Measurements from ENCODE around the gene EZH2. TPM values are rescaled to one million over a fixed set of nuclear protein-coding genes. Genes with fewer than 3 reads are reported as not detected.

EZH2 gene
- total and polyA plus RNA-seq, 2 donors, result 2.1 to 20.0 TPM

- WGBS, result 62% methylated on average over 8 of the region's 8 CpGs
- DNase-seq (ENCODE audit: extremely low spot score), result no peak
- H3K4me3 ChIP-seq (ENCODE audit: low read depth, low read length), result no peak overlapping the region
- H3K27ac ChIP-seq (ENCODE audit: low read depth), result no peak overlapping the region
- H3K4me1 ChIP-seq (ENCODE audit: insufficient read depth), result no peaks in the 10 kb centered on the region
- no peaks in the 10 kb centered on the region for H3K36me3 ChIP-seq (ENCODE audit: insufficient read depth)
Observed at GRCh38 chr7:148912758-148913541, 28.9 kb upstream of the EZH2 start.

- no peaks in the 10 kb centered on the region for H3K36me3 ChIP-seq (ENCODE audit: insufficient read depth)
- WGBS, result 87% methylated on average over 4 of the region's 4 CpGs
- H3K4me3 ChIP-seq (ENCODE audit: low read depth, low read length), result no peak overlapping the region
- H3K4me1 ChIP-seq (ENCODE audit: insufficient read depth), result no peaks in the 10 kb centered on the region
- no peak overlapping the region for H3K27ac ChIP-seq (ENCODE audit: low read depth)
- DNase-seq (ENCODE audit: extremely low spot score), result no peak
Observed at GRCh38 chr7:148912151-148912550, 28.1 kb upstream of the EZH2 start.

GRCh38 chr7:148911626-148912025, 27.5 kb upstream of the EZH2 start:
- Histone ChIP-seq H3K4me3 (ENCODE audit: low read depth, low read length) (no peak overlapping the region), H3K27ac (ENCODE audit: low read depth) (no peak overlapping the region), H3K36me3 (ENCODE audit: insufficient read depth) (no peaks in the 10 kb centered on the region), H3K4me1 (ENCODE audit: insufficient read depth) (no peaks in the 10 kb centered on the region)
- no peak for DNase-seq (ENCODE audit: extremely low spot score)
- WGBS, result 87% methylated on average over 1 of the region's 1 CpG

- H3K4me1 ChIP-seq (ENCODE audit: insufficient read depth), result no peaks in the 10 kb centered on the region
- no peak overlapping the region for H3K27ac ChIP-seq (ENCODE audit: low read depth)
- no peaks in the 10 kb centered on the region for H3K36me3 ChIP-seq (ENCODE audit: insufficient read depth)
- 69% methylated on average over 5 of the region's 5 CpGs for WGBS
- no peak overlapping the region for H3K4me3 ChIP-seq (ENCODE audit: low read depth, low read length)
- no peak for DNase-seq (ENCODE audit: extremely low spot score)
Observed at GRCh38 chr7:148909568-148909967, 25.5 kb upstream of the EZH2 start.

- H3K4me1 ChIP-seq (ENCODE audit: insufficient read depth), result no peaks in the 10 kb centered on the region
- H3K36me3 ChIP-seq (ENCODE audit: insufficient read depth), result no peaks in the 10 kb centered on the region
- no peak overlapping the region for H3K4me3 ChIP-seq (ENCODE audit: low read depth, low read length)
- no peak overlapping the region for H3K27ac ChIP-seq (ENCODE audit: low read depth)
- DNase-seq (ENCODE audit: extremely low spot score), result no peak
- WGBS, result 62% methylated on average over 9 of the region's 9 CpGs
Observed at GRCh38 chr7:148906707-148907498, 22.8 kb upstream of the EZH2 start.

GRCh38 chr7:148905093-148905666, 21.1 kb upstream of the EZH2 start:
- Histone ChIP-seq H3K4me1 (ENCODE audit: insufficient read depth) (no peaks in the 10 kb centered on the region), H3K27ac (ENCODE audit: low read depth) (no peak overlapping the region), H3K36me3 (ENCODE audit: insufficient read depth) (no peaks in the 10 kb centered on the region), H3K4me3 (ENCODE audit: low read depth, low read length) (no peak overlapping the region)
- DNase-seq (ENCODE audit: extremely low spot score), result no peak
- WGBS, result 44% methylated on average over 6 of the region's 6 CpGs

GRCh38 chr7:148903504-148903903, 19.4 kb upstream of the EZH2 start:
- DNase-seq (ENCODE audit: extremely low spot score), result no peak
- H3K36me3 ChIP-seq (ENCODE audit: insufficient read depth), result no peaks in the 10 kb centered on the region
- WGBS, result 94% methylated on average over 1 of the region's 1 CpG
- no peak overlapping the region for H3K4me3 ChIP-seq (ENCODE audit: low read depth, low read length)
- H3K27ac ChIP-seq (ENCODE audit: low read depth), result no peak overlapping the region
- no peaks in the 10 kb centered on the region for H3K4me1 ChIP-seq (ENCODE audit: insufficient read depth)

GRCh38 chr7:148901178-148901577, 17.1 kb upstream of the EZH2 start:
- H3K27ac ChIP-seq (ENCODE audit: low read depth), result no peak overlapping the region
- WGBS, result 83% methylated on average over 3 of the region's 3 CpGs
- H3K36me3 ChIP-seq (ENCODE audit: insufficient read depth), result no peaks in the 10 kb centered on the region
- DNase-seq (ENCODE audit: extremely low spot score), result no peak
- H3K4me3 ChIP-seq (ENCODE audit: low read depth, low read length), result no peak overlapping the region
- no peaks in the 10 kb centered on the region for H3K4me1 ChIP-seq (ENCODE audit: insufficient read depth)

GRCh38 chr7:148898845-148899484, 14.9 kb upstream of the EZH2 start:
- no peak overlapping the region for H3K4me3 ChIP-seq (ENCODE audit: low read depth, low read length)
- no peaks in the 10 kb centered on the region for H3K36me3 ChIP-seq (ENCODE audit: insufficient read depth)
- no peak overlapping the region for H3K27ac ChIP-seq (ENCODE audit: low read depth)
- no peaks in the 10 kb centered on the region for H3K4me1 ChIP-seq (ENCODE audit: insufficient read depth)
- WGBS, result 43% methylated on average over 6 of the region's 6 CpGs
- DNase-seq (ENCODE audit: extremely low spot score), result no peak

- H3K4me3 ChIP-seq (ENCODE audit: low read depth, low read length), result no peak overlapping the region
- H3K27ac ChIP-seq (ENCODE audit: low read depth), result no peak overlapping the region
- no peaks in the 10 kb centered on the region for H3K36me3 ChIP-seq (ENCODE audit: insufficient read depth)
- no peaks in the 10 kb centered on the region for H3K4me1 ChIP-seq (ENCODE audit: insufficient read depth)
- no peak for DNase-seq (ENCODE audit: extremely low spot score)
- 53% methylated on average over 2 of the region's 2 CpGs for WGBS
Observed at GRCh38 chr7:148894591-148894990, 10.5 kb upstream of the EZH2 start.

GRCh38 chr7:148893071-148893470, 9.0 kb upstream of the EZH2 start:
- H3K36me3 ChIP-seq (ENCODE audit: insufficient read depth), result no peaks in the 10 kb centered on the region
- H3K4me3 ChIP-seq (ENCODE audit: low read depth, low read length), result no peak overlapping the region
- no peak overlapping the region for H3K27ac ChIP-seq (ENCODE audit: low read depth)
- WGBS, result 95% methylated on average over 2 of the region's 2 CpGs
- H3K4me1 ChIP-seq (ENCODE audit: insufficient read depth), result no peaks in the 10 kb centered on the region
- no peak for DNase-seq (ENCODE audit: extremely low spot score)

GRCh38 chr7:148888300-148888699, 4.2 kb upstream of the EZH2 start:
- 94% methylated on average over 7 of the region's 7 CpGs for WGBS

GRCh38 chr7:148886844-148887243, 2.8 kb upstream of the EZH2 start:
- DNase-seq (ENCODE audit: extremely low spot score), result no peak
- no peak overlapping the region for H3K27ac ChIP-seq (ENCODE audit: low read depth)
- no peak overlapping the region for H3K4me3 ChIP-seq (ENCODE audit: low read depth, low read length)
- H3K36me3 ChIP-seq (ENCODE audit: insufficient read depth), result no peaks in the 10 kb centered on the region
- H3K4me1 ChIP-seq (ENCODE audit: insufficient read depth), result no peaks in the 10 kb centered on the region
- WGBS, result 83% methylated on average over 4 of the region's 4 CpGs

More at GRCh38 chr7:148888300-148888699, 4.2 kb upstream of the EZH2 start:
- Histone ChIP-seq H3K27ac (ENCODE audit: low read depth) (no peak overlapping the region), H3K36me3 (ENCODE audit: insufficient read depth) (no peaks in the 10 kb centered on the region), H3K4me3 (ENCODE audit: low read depth, low read length) (no peak overlapping the region), H3K4me1 (ENCODE audit: insufficient read depth) (no peaks in the 10 kb centered on the region)
- no peak for DNase-seq (ENCODE audit: extremely low spot score)

All from urinary bladder (tissue), 4 donors.